ENCODE data around the gene DUSP22.

Gene DUSP22

GRCh38 chr6:347951-348859 lies 55.9 kb downstream of the DUSP22 start:
- TF ChIP-seq ZNF8 (CRISPR knock-in tag; IDR thresholded peaks at IDR 0.05) (no peak), TOX (CRISPR knock-in tag; IDR thresholded peaks at IDR 0.05; ENCODE audit: borderline replicate concordance) (no peak), ZC3H10 (CRISPR knock-in tag; IDR thresholded peaks at IDR 0.05) (no peak), BACH2 (CRISPR knock-in tag; IDR thresholded peaks at IDR 0.05; ENCODE audit: borderline replicate concordance) (no peak), ZNF70 (CRISPR knock-in tag; IDR thresholded peaks at IDR 0.05) (no peak), CREB5 (CRISPR knock-in tag; IDR thresholded peaks at IDR 0.05; ENCODE audit: low read depth) (no peak), CSDC2 (CRISPR knock-in tag; IDR thresholded peaks at IDR 0.05) (no peak), RARB (CRISPR knock-in tag; IDR thresholded peaks at IDR 0.05) (no peak), ZNF565 (CRISPR knock-in tag; conservative IDR thresholded peaks at IDR 0.05; ENCODE audit: low read depth) (no peak)
- no peak for ATAC-seq

GRCh38 chr6:348860-349396 lies 56.6 kb downstream of the DUSP22 start:
- no peak for ATAC-seq
- TF ChIP-seq ZNF8 (CRISPR knock-in tag; IDR thresholded peaks at IDR 0.05): no peak
- no peak for TF ChIP-seq ZFP3 (CRISPR knock-in tag; IDR thresholded peaks at IDR 0.05)
- no peak for TF ChIP-seq ZC3H10 (CRISPR knock-in tag; IDR thresholded peaks at IDR 0.05)
- no peak for TF ChIP-seq ESRRG (CRISPR knock-in tag; IDR thresholded peaks at IDR 0.05)
- no peak for TF ChIP-seq GLIS3 (CRISPR knock-in tag; IDR thresholded peaks at IDR 0.05)
- TF ChIP-seq POU6F1 (CRISPR knock-in tag; IDR thresholded peaks at IDR 0.05; ENCODE audit: borderline replicate concordance, low read depth): no peak
- no peak for TF ChIP-seq ARNTL (CRISPR knock-in tag; IDR thresholded peaks at IDR 0.05; ENCODE audit: borderline replicate concordance, low read depth)
- no peak for TF ChIP-seq TSHZ2 (CRISPR knock-in tag; IDR thresholded peaks at IDR 0.05)
- TF ChIP-seq OSR1 (CRISPR knock-in tag; IDR thresholded peaks at IDR 0.05): no peak
- no peak for TF ChIP-seq SNAI2 (CRISPR knock-in tag; IDR thresholded peaks at IDR 0.05)

DNA sequence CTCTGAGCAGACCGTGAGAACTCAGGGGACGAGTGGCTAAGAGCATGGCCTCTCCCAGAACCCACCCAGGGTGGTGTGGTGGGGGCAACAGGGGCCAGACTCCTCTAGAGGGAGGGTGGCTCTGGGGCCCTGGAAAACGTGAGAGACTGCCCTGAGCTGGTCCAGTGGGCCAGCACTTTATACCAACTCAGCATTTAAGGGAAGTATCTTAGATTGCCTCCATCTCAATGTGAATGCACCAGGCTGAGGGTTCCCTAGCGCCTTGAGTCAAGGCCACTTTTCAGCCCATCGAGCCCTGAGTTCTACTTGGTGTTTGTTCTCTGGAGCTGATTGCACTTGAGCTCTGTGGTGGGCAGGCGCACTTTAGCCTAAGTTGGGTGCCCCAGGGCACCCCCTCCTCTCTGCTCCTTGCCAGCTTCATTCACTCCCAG lies 57.2 kb downstream of the DUSP22 start:
- no peak for ATAC-seq
- TF ChIP-seq BACH2 (CRISPR knock-in tag; IDR thresholded peaks at IDR 0.05; ENCODE audit: borderline replicate concordance) (no peak), TOX (CRISPR knock-in tag; IDR thresholded peaks at IDR 0.05; ENCODE audit: borderline replicate concordance) (no peak), CSDC2 (CRISPR knock-in tag; IDR thresholded peaks at IDR 0.05) (no peak), ZC3H10 (CRISPR knock-in tag; IDR thresholded peaks at IDR 0.05) (no peak), CREB5 (CRISPR knock-in tag; IDR thresholded peaks at IDR 0.05; ENCODE audit: low read depth) (no peak), RARB (CRISPR knock-in tag; IDR thresholded peaks at IDR 0.05) (no peak), ISL1 (CRISPR knock-in tag; IDR thresholded peaks at IDR 0.05) (no peak), TSHZ2 (CRISPR knock-in tag; IDR thresholded peaks at IDR 0.05) (no peak), ZFP3 (CRISPR knock-in tag; IDR thresholded peaks at IDR 0.05) (no peak), GLIS3 (CRISPR knock-in tag; IDR thresholded peaks at IDR 0.05) (no peak), ARNTL (CRISPR knock-in tag; IDR thresholded peaks at IDR 0.05; ENCODE audit: borderline replicate concordance, low read depth) (no peak), ZFP30 (CRISPR knock-in tag; IDR thresholded peaks at IDR 0.05) (no peak), SNAI2 (CRISPR knock-in tag; IDR thresholded peaks at IDR 0.05) (no peak), POU6F1 (CRISPR knock-in tag; IDR thresholded peaks at IDR 0.05; ENCODE audit: borderline replicate concordance, low read depth) (no peak), PPARA (CRISPR knock-in tag; IDR thresholded peaks at IDR 0.05; ENCODE audit: borderline replicate concordance) (no peak), TCF4 (CRISPR knock-in tag; IDR thresholded peaks at IDR 0.05; ENCODE audit: borderline replicate concordance) (no peak)
